NB4 (cell line): ENCODE measurements around the gene SLC9A1.

Experiments used
- CTCF ChIP-seq: IDR thresholded peaks from one replicate; pipeline ENCODE4 v1.5.1; 2012; ENCODE audit warnings: low read depth, low read length
- POLR2A ChIP-seq: IDR thresholded peaks from 2 replicates; pipeline ENCODE4 v1.6.1; 2011; ENCODE audit warnings: mild to moderate bottlenecking; ENCODE audit not compliant: insufficient read length; ENCODE audit errors: extremely low read depth
- TF ChIP-seq, protein P1 (sequence below): IDR thresholded peaks from 2 replicates; pipeline ENCODE4 v1.6.1; 2011; ENCODE audit warnings: low read depth, low read length

GRCh38 chr1:27133991-27134390, 20.9 kb downstream of the SLC9A1 start:
- TF ChIP-seq CTCF, result no peak
- no peak for TF ChIP-seq POLR2A
- TF ChIP-seq, protein P1, sequence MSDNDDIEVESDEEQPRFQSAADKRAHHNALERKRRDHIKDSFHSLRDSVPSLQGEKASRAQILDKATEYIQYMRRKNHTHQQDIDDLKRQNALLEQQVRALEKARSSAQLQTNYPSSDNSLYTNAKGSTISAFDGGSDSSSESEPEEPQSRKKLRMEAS, result no peak
